GM23338 (cell line): Measurements from ENCODE around the gene BTLA. TPM values are rescaled to one million over a fixed set of nuclear protein-coding genes. Genes with fewer than 3 reads are reported as not detected.
A peak's percentile ranks its signal among the peaks of the same experiment; 100 is the strongest.

Source experiments
- ATAC-seq: fragments of 200-7000 bp; cut with Tn5 transposase; 3 replicates; pipeline ENCODE4 v1.9.1; 2020
- DNase-seq: peaks from one replicate; pipeline ENCODE4 v3.0.0-alpha.2; 2015; ENCODE audit warnings: low spot score
- H2AFZ ChIP-seq: fragments of 200-600 bp; sonication (generic); 2 replicates; pipeline ENCODE4 v1.8.0; 2016; ENCODE audit warnings: antibody characterized with exemption, mild to moderate bottlenecking, moderate library complexity
- H3F3A ChIP-seq: fragments of 200-600 bp; sonication (generic); replicated peaks from 2 replicates; pipeline ENCODE4 v1.8.0; 2017; ENCODE audit warnings: antibody characterized with exemption, mixed run types, low read depth
- H3K27ac ChIP-seq: fragments of 200-600 bp; sonication (generic); 2 replicates; pipeline ENCODE4 v1.6.1; 2016; ENCODE audit warnings: low read depth
- H3K27me3 ChIP-seq: fragments of 200-600 bp; sonication (generic); 2 replicates; pipeline ENCODE4 v1.8.0; 2016; ENCODE audit warnings: mild to moderate bottlenecking, mixed run types, moderate library complexity; ENCODE audit not compliant: insufficient read depth
- H3K36me3 ChIP-seq: fragments of 200-600 bp; sonication (generic); 2 replicates; pipeline ENCODE4 v1.8.0; 2016; ENCODE audit warnings: mild to moderate bottlenecking; ENCODE audit not compliant: insufficient read depth
- H3K4me1 ChIP-seq: fragments of 200-600 bp; sonication (generic); 2 replicates; pipeline ENCODE4 v1.8.0; 2016; ENCODE audit warnings: mild to moderate bottlenecking, moderate library complexity; ENCODE audit not compliant: insufficient read depth
- H3K4me2 ChIP-seq: fragments of 200-600 bp; sonication (generic); 2 replicates; pipeline ENCODE4 v1.7.1; 2017; ENCODE audit warnings: mixed run types
- H3K4me3 ChIP-seq: fragments of 200-600 bp; sonication (generic); 2 replicates; pipeline ENCODE4 v1.6.1; 2016; ENCODE audit warnings: mixed run types
- H3K79me2 ChIP-seq: fragments of 200-600 bp; sonication (generic); replicated peaks from 2 replicates; pipeline ENCODE4 v1.8.0; 2017; ENCODE audit warnings: mild to moderate bottlenecking; ENCODE audit not compliant: insufficient read depth
- H3K9me2 ChIP-seq: fragments of 200-600 bp; sonication (generic); 2 replicates; pipeline ENCODE4 v1.8.0; 2017; ENCODE audit not compliant: insufficient read depth
- H4K20me1 ChIP-seq: fragments of 200-600 bp; sonication (generic); replicated peaks from 2 replicates; pipeline ENCODE4 v1.8.0; 2017; ENCODE audit warnings: mild to moderate bottlenecking; ENCODE audit not compliant: insufficient read depth
- H3K27ac Mint-ChIP-seq: 2 replicates; pipeline ENCODE4 v1.8.0; 2020; ENCODE audit warnings: inconsistent platforms, mild to moderate bottlenecking, moderate library complexity, mixed read lengths
- H3K27me3 Mint-ChIP-seq: 3 replicates; pipeline ENCODE4 v1.8.0; 2022; ENCODE audit warnings: low read depth, mild to moderate bottlenecking, moderate library complexity, mixed read lengths, inconsistent platforms; ENCODE audit not compliant: insufficient read depth, poor library complexity
- H3K36me3 Mint-ChIP-seq: 3 replicates; pipeline ENCODE4 v1.8.0; 2021; ENCODE audit warnings: low read depth, mild to moderate bottlenecking, inconsistent platforms, moderate library complexity, mixed read lengths
- H3K4me1 Mint-ChIP-seq: 3 replicates; pipeline ENCODE4 v1.8.0; 2020; ENCODE audit warnings: mild to moderate bottlenecking, inconsistent platforms, mixed read lengths
- H3K4me3 Mint-ChIP-seq: 3 replicates; pipeline ENCODE4 v1.8.0; 2021; ENCODE audit warnings: moderate library complexity, mild to moderate bottlenecking, inconsistent platforms, mixed read lengths
- H3K9me3 Mint-ChIP-seq: 3 replicates; pipeline ENCODE4 v1.8.0; 2020; ENCODE audit warnings: moderate library complexity, mild to moderate bottlenecking, inconsistent platforms, mixed read lengths
- CREB1 ChIP-seq: fragments of 250-450 bp; sonication (Bioruptor Pico); IDR thresholded peaks from 2 replicates; pipeline ENCODE4 v1.5.0; 2020; ENCODE audit warnings: low read depth, mild to moderate bottlenecking, moderate library complexity
- EZH2 ChIP-seq: fragments of 200-600 bp; sonication (generic); IDR thresholded peaks from one replicate; pipeline ENCODE4 v1.8.0; 2017; ENCODE audit warnings: antibody characterized with exemption, mild to moderate bottlenecking, low read depth; ENCODE audit not compliant: unreplicated experiment
- EZH2phosphoT487 ChIP-seq: fragments of 200-600 bp; sonication (generic); IDR thresholded peaks from one replicate; pipeline ENCODE4 v1.8.1; 2018; ENCODE audit warnings: antibody characterized with exemption; ENCODE audit not compliant: unreplicated experiment
- JUNB ChIP-seq: IDR thresholded peaks from one replicate; pipeline ENCODE4 v1.6.1; 2016; ENCODE audit warnings: antibody characterized with exemption; ENCODE audit not compliant: unreplicated experiment
- NANOG ChIP-seq: IDR thresholded peaks from 2 replicates; pipeline ENCODE4 v1.6.1; 2016; ENCODE audit warnings: antibody characterized with exemption, borderline replicate concordance
- POLR2AphosphoS5 ChIP-seq: IDR thresholded peaks from 2 replicates; pipeline ENCODE4 v1.6.1; 2016; ENCODE audit warnings: antibody characterized with exemption, low read depth
- STAT1 ChIP-seq: IDR thresholded peaks from one replicate; pipeline ENCODE4 v1.6.1; 2016; ENCODE audit warnings: antibody characterized with exemption; ENCODE audit not compliant: unreplicated experiment
- ZNF114 ChIP-seq: fragments of 250-450 bp; sonication (Bioruptor Pico); IDR thresholded peaks from 2 replicates; pipeline ENCODE4 v1.5.0; 2020; ENCODE audit warnings: mild to moderate bottlenecking, moderate library complexity
- ZNF331 ChIP-seq: fragments of 250-450 bp; sonication (Bioruptor Pico); IDR thresholded peaks from 2 replicates; pipeline ENCODE4 v1.5.0; 2020; ENCODE audit warnings: low read depth, mild to moderate bottlenecking, moderate library complexity
- polyA plus RNA-seq: library from polyadenylated mRNA; unstranded; fragments of >200 nt; fragmentation: Nextera tagmentation; extraction: Ambion mirVana; gene quantifications from 2 replicates; pipeline ENCODE4 v1.2.1, GENCODE V29; 2016
- total RNA-seq: library from RNA; depleted of rRNA; stranded (reverse); fragments of >200 nt; shearing (Covaris generic); gene quantifications from 2 replicates; pipeline ENCODE4 v1.2.3, GENCODE V29; 2014
- TF ChIP-seq, protein P1 (sequence below), 2 experiments: fragments of 200-600 bp in 1 of 2; sonication (generic) in 1 of 2; conservative IDR thresholded peaks; 2 replicates each; pipeline versions ENCODE4 v1.5.1 to v1.6.1; 2016 to 2017; ENCODE audit warnings: antibody characterized with exemption in 2 of 2, low read depth in 2 of 2, mild to moderate bottlenecking in 2 of 2, moderate library complexity in 1 of 2
- TF ChIP-seq, protein P2 (sequence below): IDR thresholded peaks from 2 replicates; pipeline ENCODE4 v1.6.1; 2016; ENCODE audit warnings: antibody characterized with exemption
- TF ChIP-seq, protein P3 (sequence below): IDR thresholded peaks from one replicate; pipeline ENCODE4 v1.6.1; 2018; ENCODE audit warnings: antibody characterized with exemption; ENCODE audit not compliant: unreplicated experiment

The BTLA gene
- total and polyA plus RNA-seq, 2 experiments from 2014 or later: 0.44 TPM; not detected in 1

DNA sequence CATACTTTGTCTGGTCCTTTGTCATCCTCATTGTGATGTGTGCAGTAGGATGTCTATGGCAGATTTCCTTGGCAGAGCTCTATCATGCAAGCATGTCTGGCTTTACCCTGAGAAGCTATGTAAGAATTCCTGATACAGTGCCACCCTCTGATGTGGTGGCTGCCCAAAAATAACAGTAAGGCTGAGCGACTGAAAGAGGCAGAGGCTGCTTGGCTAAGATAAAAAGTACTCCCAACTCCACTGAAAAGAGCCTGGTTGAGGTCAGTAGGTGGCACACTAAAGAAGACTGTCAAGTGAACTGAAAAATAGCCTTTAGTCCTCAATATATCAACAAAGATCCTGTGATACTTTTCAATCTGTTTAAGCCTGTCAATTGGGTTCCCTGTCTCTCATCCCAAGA, 31.7 kb downstream of the BTLA start:
- Histone ChIP-seq H3K79me2 (no peaks in the 10 kb centered on the region), H3K4me2 (no peak overlapping the region), H3K27ac (no peak overlapping the region), H3K4me1 (peaks cover 14% of the 10 kb centered on the region; the same call in 1 of the 2 replicates), H4K20me1 (no peaks in the 10 kb centered on the region), H3K27me3 (no peaks in the 10 kb centered on the region), H3K4me3 (no peak overlapping the region), H3F3A (no peaks in the 10 kb centered on the region; the same call in 1 of the 2 replicates), H3K36me3 (no peaks in the 10 kb centered on the region), H2AFZ (no peak overlapping the region), H3K9me2 (no peaks in the 10 kb centered on the region)
- H3K27ac Mint-ChIP-seq: no peak overlapping the region
- no peaks in the 10 kb centered on the region for H3K36me3 Mint-ChIP-seq
- no peak overlapping the region for H3K4me3 Mint-ChIP-seq
- DNase-seq (no peak), ATAC-seq (no peak)
- no peaks in the 10 kb centered on the region for H3K9me3 Mint-ChIP-seq
- peaks cover 2% of the 10 kb centered on the region for H3K27me3 Mint-ChIP-seq
- H3K4me1 Mint-ChIP-seq: peaks cover 15% of the 10 kb centered on the region; the same call in 2 of the 3 replicates
- TF ChIP-seq, protein P1, sequence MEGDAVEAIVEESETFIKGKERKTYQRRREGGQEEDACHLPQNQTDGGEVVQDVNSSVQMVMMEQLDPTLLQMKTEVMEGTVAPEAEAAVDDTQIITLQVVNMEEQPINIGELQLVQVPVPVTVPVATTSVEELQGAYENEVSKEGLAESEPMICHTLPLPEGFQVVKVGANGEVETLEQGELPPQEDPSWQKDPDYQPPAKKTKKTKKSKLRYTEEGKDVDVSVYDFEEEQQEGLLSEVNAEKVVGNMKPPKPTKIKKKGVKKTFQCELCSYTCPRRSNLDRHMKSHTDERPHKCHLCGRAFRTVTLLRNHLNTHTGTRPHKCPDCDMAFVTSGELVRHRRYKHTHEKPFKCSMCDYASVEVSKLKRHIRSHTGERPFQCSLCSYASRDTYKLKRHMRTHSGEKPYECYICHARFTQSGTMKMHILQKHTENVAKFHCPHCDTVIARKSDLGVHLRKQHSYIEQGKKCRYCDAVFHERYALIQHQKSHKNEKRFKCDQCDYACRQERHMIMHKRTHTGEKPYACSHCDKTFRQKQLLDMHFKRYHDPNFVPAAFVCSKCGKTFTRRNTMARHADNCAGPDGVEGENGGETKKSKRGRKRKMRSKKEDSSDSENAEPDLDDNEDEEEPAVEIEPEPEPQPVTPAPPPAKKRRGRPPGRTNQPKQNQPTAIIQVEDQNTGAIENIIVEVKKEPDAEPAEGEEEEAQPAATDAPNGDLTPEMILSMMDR (conservative IDR thresholded peaks at IDR 0.05; ENCODE audit: low read depth in 2 of 2): peak in 1 of 2 experiments; percentile 15; a peak in 1 of 4 replicates
- no peak for TF ChIP-seq JUNB

DNA sequence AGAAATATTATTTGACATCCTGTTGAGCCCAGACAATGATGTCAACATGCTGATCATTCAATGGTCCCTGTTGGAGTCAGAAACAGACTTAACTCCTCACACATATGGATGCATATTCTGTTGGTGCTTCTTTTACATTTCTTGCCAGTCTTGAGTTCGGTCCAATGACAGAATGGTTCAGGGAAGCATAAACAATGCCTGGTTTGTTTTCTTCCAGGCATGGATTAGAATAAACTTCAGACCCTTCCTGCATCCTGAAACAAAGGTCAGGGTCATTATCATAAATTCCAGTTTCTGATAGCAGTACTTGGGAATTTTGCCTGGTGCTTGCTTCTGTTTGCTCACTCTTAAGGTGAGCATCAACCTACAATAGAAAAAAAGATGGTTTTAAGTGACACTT, 33.3 kb downstream of the BTLA start:
- H3K4me2 ChIP-seq: no peak overlapping the region
- peak; percentile 44; the same call in 1 of the 3 replicates for ATAC-seq
- no peak overlapping the region for H3K27ac Mint-ChIP-seq
- TF ChIP-seq CREB1 (CRISPR knock-in tag): no peak
- no peak for TF ChIP-seq JUNB
- no peak for TF ChIP-seq ZNF331 (CRISPR knock-in tag)
- TF ChIP-seq STAT1: no peak
- no peak for TF ChIP-seq ZNF114 (CRISPR knock-in tag)
- TF ChIP-seq, protein P1 (conservative IDR thresholded peaks at IDR 0.05; ENCODE audit: low read depth in 2 of 2): no peak
- TF ChIP-seq EZH2phosphoT487: no peak
- TF ChIP-seq, protein P2, sequence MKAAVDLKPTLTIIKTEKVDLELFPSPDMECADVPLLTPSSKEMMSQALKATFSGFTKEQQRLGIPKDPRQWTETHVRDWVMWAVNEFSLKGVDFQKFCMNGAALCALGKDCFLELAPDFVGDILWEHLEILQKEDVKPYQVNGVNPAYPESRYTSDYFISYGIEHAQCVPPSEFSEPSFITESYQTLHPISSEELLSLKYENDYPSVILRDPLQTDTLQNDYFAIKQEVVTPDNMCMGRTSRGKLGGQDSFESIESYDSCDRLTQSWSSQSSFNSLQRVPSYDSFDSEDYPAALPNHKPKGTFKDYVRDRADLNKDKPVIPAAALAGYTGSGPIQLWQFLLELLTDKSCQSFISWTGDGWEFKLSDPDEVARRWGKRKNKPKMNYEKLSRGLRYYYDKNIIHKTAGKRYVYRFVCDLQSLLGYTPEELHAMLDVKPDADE: no peak
- no peak for TF ChIP-seq POLR2AphosphoS5
- no peak for TF ChIP-seq NANOG
- TF ChIP-seq, protein P3, sequence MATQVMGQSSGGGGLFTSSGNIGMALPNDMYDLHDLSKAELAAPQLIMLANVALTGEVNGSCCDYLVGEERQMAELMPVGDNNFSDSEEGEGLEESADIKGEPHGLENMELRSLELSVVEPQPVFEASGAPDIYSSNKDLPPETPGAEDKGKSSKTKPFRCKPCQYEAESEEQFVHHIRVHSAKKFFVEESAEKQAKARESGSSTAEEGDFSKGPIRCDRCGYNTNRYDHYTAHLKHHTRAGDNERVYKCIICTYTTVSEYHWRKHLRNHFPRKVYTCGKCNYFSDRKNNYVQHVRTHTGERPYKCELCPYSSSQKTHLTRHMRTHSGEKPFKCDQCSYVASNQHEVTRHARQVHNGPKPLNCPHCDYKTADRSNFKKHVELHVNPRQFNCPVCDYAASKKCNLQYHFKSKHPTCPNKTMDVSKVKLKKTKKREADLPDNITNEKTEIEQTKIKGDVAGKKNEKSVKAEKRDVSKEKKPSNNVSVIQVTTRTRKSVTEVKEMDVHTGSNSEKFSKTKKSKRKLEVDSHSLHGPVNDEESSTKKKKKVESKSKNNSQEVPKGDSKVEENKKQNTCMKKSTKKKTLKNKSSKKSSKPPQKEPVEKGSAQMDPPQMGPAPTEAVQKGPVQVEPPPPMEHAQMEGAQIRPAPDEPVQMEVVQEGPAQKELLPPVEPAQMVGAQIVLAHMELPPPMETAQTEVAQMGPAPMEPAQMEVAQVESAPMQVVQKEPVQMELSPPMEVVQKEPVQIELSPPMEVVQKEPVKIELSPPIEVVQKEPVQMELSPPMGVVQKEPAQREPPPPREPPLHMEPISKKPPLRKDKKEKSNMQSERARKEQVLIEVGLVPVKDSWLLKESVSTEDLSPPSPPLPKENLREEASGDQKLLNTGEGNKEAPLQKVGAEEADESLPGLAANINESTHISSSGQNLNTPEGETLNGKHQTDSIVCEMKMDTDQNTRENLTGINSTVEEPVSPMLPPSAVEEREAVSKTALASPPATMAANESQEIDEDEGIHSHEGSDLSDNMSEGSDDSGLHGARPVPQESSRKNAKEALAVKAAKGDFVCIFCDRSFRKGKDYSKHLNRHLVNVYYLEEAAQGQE: no peak
- no peak for TF ChIP-seq EZH2

More for the DNA sequence above, 33.3 kb downstream of the BTLA start:
- Mint-ChIP-seq H3K4me3 (no peak overlapping the region), H3K9me3 (no peaks in the 10 kb centered on the region), H3K36me3 (no peaks in the 10 kb centered on the region), H3K27me3 (peaks cover under 1% of the 10 kb centered on the region), H3K4me1 (peaks cover 12% of the 10 kb centered on the region; the same call in 2 of the 3 replicates)
- Histone ChIP-seq H3K27ac (no peak overlapping the region), H4K20me1 (no peaks in the 10 kb centered on the region), H3K79me2 (no peaks in the 10 kb centered on the region), H3K27me3 (no peaks in the 10 kb centered on the region), H2AFZ (no peak overlapping the region), H3K4me3 (no peak overlapping the region), H3K36me3 (no peaks in the 10 kb centered on the region), H3K4me1 (0 out of 2 replicates have a peak, but pooled peaks cover 8% of the 10 kb centered on the region), H3F3A (no peaks in the 10 kb centered on the region; the same call in 1 of the 2 replicates), H3K9me2 (no peaks in the 10 kb centered on the region)
- peak; percentile 47 for DNase-seq
